HCT116 (cell line): ENCODE data around the gene COPB1. TPM values are rescaled to one million over a fixed set of nuclear protein-coding genes. Genes with fewer than 3 reads are reported as not detected.
A peak's percentile ranks its signal among the peaks of the same experiment; 100 is the strongest.

Experiments
- ATAC-seq: fragments of 200-7000 bp; cut with Tn5 transposase; 2 replicates; pipeline ENCODE4 v1.9.1; 2020; ENCODE audit warnings: mild to moderate bottlenecking, moderate library complexity
- BruUV-seq: library from RNA; stranded (reverse); fragments of 400-500 nt; replicated peaks from 2 replicates; lab custom pipeline; 2021; lab: Mats Ljungman, UMichigan
- CTCF ChIA-PET: fragments of 300-600 bp; sonication (Branson Sonifier 250); formaldehyde crosslinking; loops from one replicate; lab custom pipeline; 2021; ENCODE audit warnings: antibody characterized with exemption; lab: Charles Lee
- POLR2A ChIA-PET: fragments of 300-600, 350-600 bp; sonication (Branson Sonifier 250); formaldehyde crosslinking; loops from one replicate; lab custom pipeline; 2021; ENCODE audit warnings: antibody characterized with exemption; lab: Charles Lee
- RAD21 ChIA-PET, 2 experiments: fragments of 300-600 bp; sonication (Branson Sonifier 250); formaldehyde crosslinking; loops; one replicate each; lab custom pipeline; 2023; ENCODE audit warnings: low total read pairs in 2 of 2; ENCODE audit not compliant: uncharacterized antibody in 2 of 2, unreplicated experiment in 2 of 2, low non-redundant PET in 1 of 2; lab: Charles Lee
- DNase-seq: peaks from one replicate; pipeline ENCODE4 v3.0.0-alpha.2; 2010; ENCODE audit warnings: low read depth, low spot score
- H2AFZ ChIP-seq: fragments of 200-600 bp; shearing (Covaris generic), sonication (generic); 2 replicates; pipeline ENCODE4 v1.6.1; 2017; ENCODE audit warnings: low read depth, mixed run types, mixed read lengths, antibody characterized with exemption, low read length; ENCODE audit not compliant: poor library complexity, severe bottlenecking
- H3K27ac ChIP-seq: 2 replicates; pipeline ENCODE4 v1.5.1; 2012; ENCODE audit warnings: low read depth, low read length
- H3K27me3 ChIP-seq: fragments of 200-600 bp; sonication (generic); 2 replicates; pipeline ENCODE4 v1.6.1; 2016; ENCODE audit warnings: mixed run types, low read length, mixed read lengths; ENCODE audit not compliant: insufficient read depth
- H3K36me3 ChIP-seq, 2 experiments: fragments of 200-500 bp in 1 of 2; fragments of 200-600 bp in 1 of 2; sonication (Bioruptor generic) in 1 of 2; sonication (generic) in 1 of 2; 2 replicates each; pipeline versions ENCODE4 v1.5.1 to v1.6.1; 2014 to 2016; ENCODE audit warnings: low read length in 2 of 2, inconsistent platforms in 1 of 2, mixed read lengths in 1 of 2, mixed run types in 1 of 2; ENCODE audit not compliant: insufficient read depth in 2 of 2, control insufficient read depth in 1 of 2
- H3K4me1 ChIP-seq, 2 experiments: fragments of 200-600 bp in 1 of 2; sonication (generic) in 1 of 2; 2 replicates each; pipeline versions ENCODE4 v1.5.1 to v1.6.1; 2012 to 2017; ENCODE audit warnings: low read length in 2 of 2, inconsistent platforms in 1 of 2, mild to moderate bottlenecking in 1 of 2, mixed read lengths in 1 of 2, mixed run types in 1 of 2, moderate library complexity in 1 of 2; ENCODE audit not compliant: insufficient read depth in 2 of 2, control insufficient read depth in 1 of 2
- H3K4me2 ChIP-seq: fragments of 200-600 bp; sonication (generic); 2 replicates; pipeline ENCODE4 v1.6.1; 2017; ENCODE audit warnings: mixed run types, low read length, mixed read lengths
- H3K4me3 ChIP-seq, 2 experiments: fragments of 200-600 bp in 1 of 2; sonication (generic) in 1 of 2; replicated peaks in 1 of 2; 2 replicates each; pipeline ENCODE4 v1.5.1; 2011 to 2016; ENCODE audit warnings: low read length in 2 of 2, control low read depth in 1 of 2, low read depth in 1 of 2, mild to moderate bottlenecking in 1 of 2, mixed read lengths in 1 of 2, mixed run types in 1 of 2
- H3K79me2 ChIP-seq: fragments of 200-600 bp; sonication (generic); 2 replicates; pipeline ENCODE4 v1.6.1; 2017; ENCODE audit warnings: mild to moderate bottlenecking, mixed run types, low read length, moderate library complexity, mixed read lengths; ENCODE audit not compliant: insufficient read depth
- H3K9ac ChIP-seq: fragments of 200-600 bp; sonication (generic); 2 replicates; pipeline ENCODE4 v1.6.1; 2016; ENCODE audit warnings: low read length, mixed read lengths
- H3K9me2 ChIP-seq: fragments of 200-600 bp; sonication (generic), shearing (Covaris generic); 2 replicates; pipeline ENCODE4 v1.6.1; 2017; ENCODE audit warnings: mixed run types, mild to moderate bottlenecking, moderate library complexity; ENCODE audit not compliant: insufficient read depth
- H3K9me3 ChIP-seq, 2 experiments: fragments of 200-500 bp in 1 of 2; fragments of 200-600 bp in 1 of 2; sonication (Bioruptor generic) in 1 of 2; sonication (generic) in 1 of 2; 2 replicates each; pipeline ENCODE4 v1.6.1; 2014 to 2017; ENCODE audit warnings: low read length in 2 of 2, mixed read lengths in 2 of 2, inconsistent platforms in 1 of 2, low read depth in 1 of 2, mild to moderate bottlenecking in 1 of 2, mixed run types in 1 of 2, moderate library complexity in 1 of 2; ENCODE audit not compliant: control insufficient read depth in 1 of 2, insufficient read depth in 1 of 2
- H4K20me1 ChIP-seq: fragments of 200-600 bp; sonication (generic), shearing (Covaris generic); 2 replicates; pipeline ENCODE4 v1.6.1; 2017; ENCODE audit warnings: mixed run types, mild to moderate bottlenecking, moderate library complexity; ENCODE audit not compliant: insufficient read depth
- CBX3 ChIP-seq: IDR thresholded peaks from 2 replicates; pipeline ENCODE4 v1.6.1; 2012; ENCODE audit warnings: low read depth
- CEBPB ChIP-seq: IDR thresholded peaks from 2 replicates; pipeline ENCODE4 v1.6.1; 2012; ENCODE audit warnings: low read depth
- EZH2 ChIP-seq: fragments of 200-600 bp; sonication (generic); IDR thresholded peaks from 2 replicates; pipeline ENCODE4 v1.6.1; 2017; ENCODE audit warnings: antibody characterized with exemption, mixed run types
- EZH2phosphoT487 ChIP-seq: fragments of 200-600 bp; IDR thresholded peaks from 2 replicates; pipeline ENCODE4 v1.6.1; 2018; ENCODE audit warnings: antibody characterized with exemption, borderline replicate concordance
- FOSL1 ChIP-seq: IDR thresholded peaks from 2 replicates; pipeline ENCODE4 v1.6.1; 2012; ENCODE audit warnings: low read depth
- JUND ChIP-seq: IDR thresholded peaks from 2 replicates; pipeline ENCODE4 v1.6.1; 2012
- POLR2AphosphoS5 ChIP-seq: IDR thresholded peaks from 2 replicates; pipeline ENCODE4 v1.6.1; 2011; ENCODE audit warnings: mild to moderate bottlenecking, low read depth, low read length, moderate library complexity
- RAD21 ChIP-seq: IDR thresholded peaks from 2 replicates; pipeline ENCODE4 v1.6.1; 2012; ENCODE audit warnings: low read depth, mild to moderate bottlenecking
- SP1 ChIP-seq: IDR thresholded peaks from 2 replicates; pipeline ENCODE4 v1.6.1; 2012; ENCODE audit warnings: low read depth
- SRF ChIP-seq: IDR thresholded peaks from 2 replicates; pipeline ENCODE4 v1.6.1; 2012; ENCODE audit warnings: low read depth
- ZFX ChIP-seq: fragments of 450-650 bp; IDR thresholded peaks from 2 replicates; pipeline ENCODE4 v1.6.1; 2017
- ZNF274 ChIP-seq: fragments of 200-500 bp; sonication (Bioruptor generic); IDR thresholded peaks from 2 replicates; pipeline ENCODE4 v1.6.1; 2014; ENCODE audit warnings: mild to moderate bottlenecking, low read depth, low read length, inconsistent platforms
- intact Hi-C: fragments of 100-400 bp; cut with micrococcal nuclease; formaldehyde crosslinking; loops from 2 replicates; pipeline ENCODE4 v1.10.0; 2022
- total RNA-seq: library from RNA; stranded (reverse); gene quantifications from one replicate; pipeline ENCODE4 v1.2.1, GENCODE V29; 2021; ENCODE audit not compliant: unreplicated experiment
- TF ChIP-seq, protein P1 (sequence below): IDR thresholded peaks from 2 replicates; pipeline ENCODE4 v1.6.1; 2011; ENCODE audit warnings: mild to moderate bottlenecking, low read length, moderate library complexity; ENCODE audit not compliant: insufficient replicate concordance; ENCODE audit errors: extremely low read depth
- TF ChIP-seq, protein P2 (sequence below), 3 experiments: fragments of 200-600 bp in 1 of 3; sonication (generic) in 1 of 3; IDR thresholded peaks in 2 of 3; conservative IDR thresholded peaks in 1 of 3; 2 replicates each; pipeline ENCODE4 v1.5.1; 2012 to 2017; ENCODE audit warnings: low read depth in 2 of 3, low read length in 2 of 3, antibody characterized with exemption in 1 of 3, borderline replicate concordance in 1 of 3, control low read depth in 1 of 3, mild to moderate bottlenecking in 1 of 3, mixed read lengths in 1 of 3, mixed run types in 1 of 3, moderate library complexity in 1 of 3; ENCODE audit not compliant: insufficient read depth in 1 of 3
- TF ChIP-seq, protein P3 (sequence below): IDR thresholded peaks from 2 replicates; pipeline ENCODE4 v1.6.1; 2012

Gene COPB1
- total RNA-seq, 1 experiment from 2014 or later = 95.5 TPM

DNA sequence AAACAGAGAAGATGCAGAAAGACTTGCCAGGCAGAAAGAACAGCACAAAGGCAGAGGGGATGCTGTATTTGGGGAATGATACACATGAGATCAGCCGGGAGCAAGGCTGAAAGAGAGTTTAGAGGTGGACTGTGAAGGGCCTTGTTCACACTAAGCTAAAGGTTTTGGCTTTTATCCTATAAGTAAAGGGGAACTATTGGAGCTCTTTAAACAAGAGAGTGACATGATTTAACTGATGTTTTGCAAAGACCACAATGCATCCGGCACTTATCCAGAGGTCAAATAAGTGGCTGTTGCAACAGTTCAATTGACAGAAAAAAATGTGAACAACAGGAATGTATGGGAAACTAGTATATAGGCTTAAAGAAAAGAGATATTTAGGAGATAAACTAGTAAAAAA lies 76.0 kb downstream of the COPB1 start:
- Histone ChIP-seq H3K4me1 (peaks cover 14 to 33% of the 10 kb centered on the region in 2 experiments), H3K27me3 (no peaks in the 10 kb centered on the region), H3K9me3 (no peaks in the 10 kb centered on the region), H2AFZ (no peak overlapping the region), H3K9ac (no peak overlapping the region), H4K20me1 (no peaks in the 10 kb centered on the region), H3K4me3 (no peak overlapping the region), H3K9me2 (no peaks in the 10 kb centered on the region), H3K79me2 (no peaks in the 10 kb centered on the region), H3K36me3 (no peaks in the 10 kb centered on the region), H3K27ac (no peak overlapping the region), H3K4me2 (no peak overlapping the region)
- POLR2A ChIA-PET = no interaction called here
- TF ChIP-seq CEBPB (no peak), FOSL1 (no peak), JUND (no peak), RAD21 (no peak), EZH2phosphoT487 (no peak), EZH2 (no peak), CBX3 (no peak), SP1 (no peak)
- TF ChIP-seq, protein P1, sequence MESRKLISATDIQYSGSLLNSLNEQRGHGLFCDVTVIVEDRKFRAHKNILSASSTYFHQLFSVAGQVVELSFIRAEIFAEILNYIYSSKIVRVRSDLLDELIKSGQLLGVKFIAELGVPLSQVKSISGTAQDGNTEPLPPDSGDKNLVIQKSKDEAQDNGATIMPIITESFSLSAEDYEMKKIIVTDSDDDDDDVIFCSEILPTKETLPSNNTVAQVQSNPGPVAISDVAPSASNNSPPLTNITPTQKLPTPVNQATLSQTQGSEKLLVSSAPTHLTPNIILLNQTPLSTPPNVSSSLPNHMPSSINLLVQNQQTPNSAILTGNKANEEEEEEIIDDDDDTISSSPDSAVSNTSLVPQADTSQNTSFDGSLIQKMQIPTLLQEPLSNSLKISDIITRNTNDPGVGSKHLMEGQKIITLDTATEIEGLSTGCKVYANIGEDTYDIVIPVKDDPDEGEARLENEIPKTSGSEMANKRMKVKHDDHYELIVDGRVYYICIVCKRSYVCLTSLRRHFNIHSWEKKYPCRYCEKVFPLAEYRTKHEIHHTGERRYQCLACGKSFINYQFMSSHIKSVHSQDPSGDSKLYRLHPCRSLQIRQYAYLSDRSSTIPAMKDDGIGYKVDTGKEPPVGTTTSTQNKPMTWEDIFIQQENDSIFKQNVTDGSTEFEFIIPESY = no peak
- intact Hi-C loops = no loop called here
- no TSS peak for BruUV-seq
- CTCF ChIA-PET = no interaction called here
- RAD21 ChIA-PET = no interaction called here
- ATAC-seq (no peak), DNase-seq (no peak)

DNA sequence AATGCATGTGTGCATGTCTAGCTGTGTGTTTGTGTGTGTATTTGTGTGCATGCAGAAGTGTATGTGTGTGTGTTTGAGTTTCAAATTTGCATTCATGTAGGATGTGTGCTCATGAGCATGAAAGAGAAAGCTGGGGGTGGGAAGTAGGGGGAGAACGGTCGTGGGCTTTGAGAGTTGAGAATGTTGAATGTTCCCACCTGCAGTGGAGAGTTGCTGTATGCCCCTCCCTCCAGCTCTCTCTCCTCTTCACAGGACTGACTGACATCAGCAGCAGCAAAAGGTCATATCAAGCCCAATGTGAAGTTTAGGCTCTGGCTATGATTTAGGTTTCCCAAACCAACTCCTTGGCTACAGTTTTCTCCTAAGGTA lies 76.8 kb downstream of the COPB1 start:
- POLR2A ChIA-PET = no interaction called here
- H3K9me2 ChIP-seq = no peaks in the 10 kb centered on the region
- intact Hi-C loops = no loop called here
- H3K36me3 ChIP-seq = no peaks in the 10 kb centered on the region
- H2AFZ ChIP-seq = no peak overlapping the region
- peak overlapping the region in 1 of 2 experiments; percentile 38; a peak in 1 of 4 replicates for H3K4me3 ChIP-seq
- ATAC-seq (no peak), DNase-seq (no peak)
- no TSS peak for BruUV-seq
- no peaks in the 10 kb centered on the region for H3K9me3 ChIP-seq
- RAD21 ChIA-PET = no interaction called here
- no peaks in the 10 kb centered on the region for H4K20me1 ChIP-seq
- H3K9ac ChIP-seq = 0 out of 2 replicates have a peak overlapping the region, but pooled peaks have one; percentile 0
- no peaks in the 10 kb centered on the region for H3K27me3 ChIP-seq
- H3K27ac ChIP-seq = no peak overlapping the region
- H3K4me1 ChIP-seq = peaks cover 14 to 33% of the 10 kb centered on the region in 2 experiments
- H3K79me2 ChIP-seq = no peaks in the 10 kb centered on the region
- CTCF ChIA-PET = interaction anchor here (0.7 to 1.7 kb wide), 4 partner anchors 10 to 122 kb away, joined by 4 to 8 read pairs (median 5); no protein-coding TSS in a partner anchor
- H3K4me2 ChIP-seq = peak overlapping the region; percentile 78
- TF ChIP-seq EZH2 = no peak
- no peak for TF ChIP-seq ZNF274
- no peak for TF ChIP-seq FOSL1
- no peak for TF ChIP-seq JUND
- no peak for TF ChIP-seq CEBPB
- no peak for TF ChIP-seq SRF
- TF ChIP-seq, protein P2, sequence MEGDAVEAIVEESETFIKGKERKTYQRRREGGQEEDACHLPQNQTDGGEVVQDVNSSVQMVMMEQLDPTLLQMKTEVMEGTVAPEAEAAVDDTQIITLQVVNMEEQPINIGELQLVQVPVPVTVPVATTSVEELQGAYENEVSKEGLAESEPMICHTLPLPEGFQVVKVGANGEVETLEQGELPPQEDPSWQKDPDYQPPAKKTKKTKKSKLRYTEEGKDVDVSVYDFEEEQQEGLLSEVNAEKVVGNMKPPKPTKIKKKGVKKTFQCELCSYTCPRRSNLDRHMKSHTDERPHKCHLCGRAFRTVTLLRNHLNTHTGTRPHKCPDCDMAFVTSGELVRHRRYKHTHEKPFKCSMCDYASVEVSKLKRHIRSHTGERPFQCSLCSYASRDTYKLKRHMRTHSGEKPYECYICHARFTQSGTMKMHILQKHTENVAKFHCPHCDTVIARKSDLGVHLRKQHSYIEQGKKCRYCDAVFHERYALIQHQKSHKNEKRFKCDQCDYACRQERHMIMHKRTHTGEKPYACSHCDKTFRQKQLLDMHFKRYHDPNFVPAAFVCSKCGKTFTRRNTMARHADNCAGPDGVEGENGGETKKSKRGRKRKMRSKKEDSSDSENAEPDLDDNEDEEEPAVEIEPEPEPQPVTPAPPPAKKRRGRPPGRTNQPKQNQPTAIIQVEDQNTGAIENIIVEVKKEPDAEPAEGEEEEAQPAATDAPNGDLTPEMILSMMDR (IDR thresholded peaks at IDR 0.05 in 2 of 3, conservative IDR thresholded peaks at IDR 0.05 in 1 of 3; ENCODE audit: borderline replicate concordance in 1 of 3, insufficient read depth in 1 of 3, low read depth in 2 of 3, low read length in 2 of 3) = no peak
- TF ChIP-seq EZH2phosphoT487 = no peak
- TF ChIP-seq CBX3 = no peak
- no peak for TF ChIP-seq ZFX
- no peak for TF ChIP-seq RAD21
- TF ChIP-seq POLR2AphosphoS5 = no peak
- TF ChIP-seq, protein P3, sequence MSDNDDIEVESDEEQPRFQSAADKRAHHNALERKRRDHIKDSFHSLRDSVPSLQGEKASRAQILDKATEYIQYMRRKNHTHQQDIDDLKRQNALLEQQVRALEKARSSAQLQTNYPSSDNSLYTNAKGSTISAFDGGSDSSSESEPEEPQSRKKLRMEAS = no peak
